ACC112 (cell line): ENCODE results near the gene ADAMTS2.

Experiments used
- H2AFZ ChIP-seq: fragments of 200-600 bp; sonication (generic); one replicate; pipeline ENCODE4 v1.6.0; 2017; ENCODE audit warnings: antibody characterized with exemption, low read length; ENCODE audit not compliant: unreplicated experiment
- H3K27ac ChIP-seq: fragments of 200-600 bp; sonication (generic); 2 replicates; pipeline ENCODE4 v1.5.1; 2014; ENCODE audit warnings: low read depth, mild to moderate bottlenecking, antibody characterized with exemption, low read length, moderate library complexity
- H3K27me3 ChIP-seq: fragments of 200-600 bp; sonication (generic); 2 replicates; pipeline ENCODE4 v1.6.1; 2014; ENCODE audit warnings: mild to moderate bottlenecking, antibody characterized with exemption, low read length, moderate library complexity, mixed read lengths; ENCODE audit not compliant: insufficient read depth
- H3K36me3 ChIP-seq: fragments of 200-600 bp; sonication (generic); 2 replicates; pipeline ENCODE4 v1.6.1; 2016; ENCODE audit warnings: mild to moderate bottlenecking, antibody characterized with exemption, low read length, moderate library complexity, mixed read lengths; ENCODE audit not compliant: insufficient read depth
- H3K4me1 ChIP-seq: fragments of 200-600 bp; sonication (generic); one replicate; pipeline ENCODE4 v1.6.1; 2016; ENCODE audit warnings: low read length, mixed read lengths; ENCODE audit not compliant: insufficient read depth, unreplicated experiment, control insufficient read depth
- H3K4me3 ChIP-seq: fragments of 200-600 bp; sonication (generic); 2 replicates; pipeline ENCODE4 v1.5.1; 2014; ENCODE audit warnings: mild to moderate bottlenecking, low read depth, low read length
- H3K79me2 ChIP-seq: fragments of 200-600 bp; sonication (generic); one replicate; pipeline ENCODE4 v1.6.0; 2016; ENCODE audit warnings: low read length; ENCODE audit not compliant: control insufficient read depth, unreplicated experiment, insufficient read depth

ADAMTS2 gene

GRCh38 chr5:179234563-179235135 is 110.6 kb downstream of the ADAMTS2 start:
- Histone ChIP-seq H3K36me3 (0 out of 2 replicates have a peak, but pooled peaks cover 10% of the 10 kb centered on the region), H3K27ac (no peak overlapping the region), H3K4me3 (no peak overlapping the region), H2AFZ (no peak overlapping the region), H3K27me3 (no peaks in the 10 kb centered on the region), H3K79me2 (peaks cover 36% of the 10 kb centered on the region), H3K4me1 (no peaks in the 10 kb centered on the region)

- H3K79me2 ChIP-seq: peaks cover 30% of the 10 kb centered on the region
- no peaks in the 10 kb centered on the region for H3K27me3 ChIP-seq
- H3K4me3 ChIP-seq: no peak overlapping the region
- 0 out of 2 replicates have a peak, but pooled peaks cover 10% of the 10 kb centered on the region for H3K36me3 ChIP-seq
- H3K27ac ChIP-seq: no peak overlapping the region
- H2AFZ ChIP-seq: no peak overlapping the region
- H3K4me1 ChIP-seq: no peaks in the 10 kb centered on the region
Measured at GRCh38 chr5:179233909-179234562, 111.2 kb downstream of the ADAMTS2 start.

GRCh38 chr5:179232091-179232735 is 113.0 kb downstream of the ADAMTS2 start:
- no peak overlapping the region for H2AFZ ChIP-seq
- no peaks in the 10 kb centered on the region for H3K4me1 ChIP-seq
- H3K4me3 ChIP-seq: no peak overlapping the region
- 0 out of 2 replicates have a peak, but pooled peaks cover 5% of the 10 kb centered on the region for H3K36me3 ChIP-seq
- no peak overlapping the region for H3K27ac ChIP-seq
- H3K27me3 ChIP-seq: no peaks in the 10 kb centered on the region
- H3K79me2 ChIP-seq: peaks cover 23% of the 10 kb centered on the region

GRCh38 chr5:179231309-179231708 is 114.0 kb downstream of the ADAMTS2 start:
- H3K27ac ChIP-seq: no peak overlapping the region
- H3K27me3 ChIP-seq: no peaks in the 10 kb centered on the region
- no peak overlapping the region for H3K4me3 ChIP-seq
- 0 out of 2 replicates have a peak, but pooled peaks cover 5% of the 10 kb centered on the region for H3K36me3 ChIP-seq
- no peak overlapping the region for H2AFZ ChIP-seq
- no peaks in the 10 kb centered on the region for H3K4me1 ChIP-seq
- peaks cover 17% of the 10 kb centered on the region for H3K79me2 ChIP-seq

- Histone ChIP-seq H3K27me3 (no peaks in the 10 kb centered on the region), H3K27ac (no peak overlapping the region)
Measured at GRCh38 chr5:179230061-179230461, 115.2 kb downstream of the ADAMTS2 start.

DNA sequence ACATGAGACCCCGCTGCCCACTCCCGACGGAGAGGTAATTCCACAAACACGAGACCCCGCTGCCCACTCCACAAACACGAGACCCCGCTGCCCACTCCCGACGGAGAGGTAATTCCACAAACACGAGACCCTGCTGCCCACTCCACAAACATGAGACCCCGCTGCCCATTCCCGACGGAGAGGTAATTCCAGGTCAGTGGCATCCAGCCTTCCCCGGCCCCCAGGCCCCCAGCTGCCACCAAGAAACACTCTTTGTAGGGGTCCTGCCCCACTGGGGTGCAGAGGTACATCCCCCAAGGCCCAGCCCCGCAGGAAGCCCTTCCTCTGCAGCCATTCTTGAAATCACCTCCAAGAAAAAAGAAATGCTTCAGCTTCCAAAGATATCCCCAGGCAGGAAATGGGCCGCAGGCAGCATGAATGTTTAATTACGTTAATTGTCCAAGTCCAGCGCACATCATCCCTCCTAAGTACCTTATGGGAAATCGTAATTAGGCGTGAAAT is 115.9 kb downstream of the ADAMTS2 start:
- Histone ChIP-seq H3K4me3 (no peak overlapping the region), H3K79me2 (peaks cover 11% of the 10 kb centered on the region), H3K27ac (no peak overlapping the region), H3K36me3 (peaks cover 7% of the 10 kb centered on the region; the same call in 1 of the 2 replicates), H2AFZ (no peak overlapping the region), H3K27me3 (no peaks in the 10 kb centered on the region), H3K4me1 (no peaks in the 10 kb centered on the region)

More at GRCh38 chr5:179230061-179230461, 115.2 kb downstream of the ADAMTS2 start:
- Histone ChIP-seq H3K36me3 (0 out of 2 replicates have a peak, but pooled peaks cover 5% of the 10 kb centered on the region), H3K4me3 (no peak overlapping the region), H3K4me1 (no peaks in the 10 kb centered on the region), H3K79me2 (peaks cover 10% of the 10 kb centered on the region), H2AFZ (no peak overlapping the region)

DNA sequence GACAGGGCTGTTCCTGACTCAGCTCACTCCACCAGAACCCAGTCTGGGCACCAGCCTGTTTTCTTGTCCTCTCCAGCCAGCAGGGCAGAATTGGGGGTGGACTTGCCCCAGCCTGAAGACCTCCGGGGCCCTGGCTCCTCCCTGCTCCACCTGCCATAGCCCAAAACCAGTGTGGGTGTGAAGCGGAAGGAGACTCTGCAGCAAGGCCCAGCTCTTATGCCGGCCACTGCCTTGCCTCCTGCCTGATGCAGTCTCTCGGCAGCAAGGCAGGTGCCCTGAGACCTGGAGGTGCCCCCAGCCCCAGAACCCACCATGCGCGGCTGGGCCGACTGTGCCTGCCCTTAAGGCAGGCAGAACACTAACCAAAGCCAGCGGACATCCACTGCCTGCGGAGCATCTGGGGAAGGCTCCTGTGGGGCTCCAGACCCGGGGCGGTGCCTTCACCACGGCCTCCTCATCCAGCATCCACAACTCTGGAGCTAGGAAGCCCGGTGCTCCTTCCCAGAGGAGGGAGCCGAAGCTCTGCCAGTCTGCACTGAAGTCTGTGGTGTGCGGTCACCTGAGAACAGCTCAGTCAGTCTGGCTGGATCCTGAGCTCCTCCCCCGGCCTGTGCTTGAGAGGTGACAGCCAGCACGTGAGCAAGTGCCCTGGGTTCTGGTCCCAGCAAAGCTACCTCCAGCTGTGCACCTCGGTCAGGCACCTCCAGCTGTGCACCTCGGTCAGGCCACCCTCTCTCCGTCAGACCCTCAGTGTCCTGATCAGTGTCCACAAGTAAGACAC is 116.7 kb downstream of the ADAMTS2 start:
- Histone ChIP-seq H3K36me3 (peaks cover 13% of the 10 kb centered on the region; the same call in 1 of the 2 replicates), H3K27me3 (no peaks in the 10 kb centered on the region), H3K4me1 (no peaks in the 10 kb centered on the region), H3K79me2 (peaks cover 16% of the 10 kb centered on the region), H2AFZ (no peak overlapping the region), H3K4me3 (no peak overlapping the region), H3K27ac (no peak overlapping the region)

GRCh38 chr5:179227580-179228311 is 117.5 kb downstream of the ADAMTS2 start:
- peaks cover 20% of the 10 kb centered on the region for H3K79me2 ChIP-seq
- H3K27me3 ChIP-seq: no peaks in the 10 kb centered on the region
- H3K4me3 ChIP-seq: no peak overlapping the region
- H3K4me1 ChIP-seq: no peaks in the 10 kb centered on the region
- no peak overlapping the region for H2AFZ ChIP-seq
- no peak overlapping the region for H3K27ac ChIP-seq
- H3K36me3 ChIP-seq: peaks cover 14% of the 10 kb centered on the region; the same call in 1 of the 2 replicates

DNA sequence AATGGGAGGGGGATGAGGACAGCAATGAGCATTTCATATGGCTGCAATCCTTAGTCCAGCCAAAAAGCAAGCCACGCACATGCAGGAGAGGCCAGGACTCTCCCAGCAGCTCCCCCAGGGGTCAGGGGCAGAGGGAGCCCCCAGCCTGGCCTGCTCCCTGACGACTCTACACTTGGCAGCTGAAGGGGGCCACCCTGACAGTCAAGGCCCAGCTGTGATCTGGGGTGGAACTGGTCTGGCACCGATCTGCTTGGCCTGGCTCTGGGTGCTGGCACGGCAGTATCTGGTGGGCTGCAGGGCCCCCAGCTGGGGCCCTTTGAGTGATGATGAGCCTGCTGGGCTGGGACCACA is 118.1 kb downstream of the ADAMTS2 start:
- Histone ChIP-seq H3K27ac (no peak overlapping the region), H3K79me2 (peaks cover 21% of the 10 kb centered on the region)

GRCh38 chr5:179226696-179227095 is 118.6 kb downstream of the ADAMTS2 start:
- Histone ChIP-seq H3K27ac (no peak overlapping the region), H3K36me3 (peaks cover 14% of the 10 kb centered on the region; the same call in 1 of the 2 replicates), H2AFZ (no peak overlapping the region), H3K27me3 (no peaks in the 10 kb centered on the region), H3K4me1 (no peaks in the 10 kb centered on the region), H3K4me3 (no peak overlapping the region), H3K79me2 (peaks cover 21% of the 10 kb centered on the region)

More for the DNA sequence above, 118.1 kb downstream of the ADAMTS2 start:
- Histone ChIP-seq H3K27me3 (no peaks in the 10 kb centered on the region), H3K4me1 (no peaks in the 10 kb centered on the region), H3K36me3 (peaks cover 14% of the 10 kb centered on the region; the same call in 1 of the 2 replicates), H3K4me3 (no peak overlapping the region), H2AFZ (no peak overlapping the region)
